C4-2B (cell line): ENCODE measurements around the gene XPA.

Experiments used
- H3K27ac ChIP-seq: fragments of 450-650 bp; 2 replicates; pipeline ENCODE4 v1.5.1; 2017
- CTCF ChIP-seq: fragments of 450-650 bp; conservative IDR thresholded peaks from 2 replicates; pipeline ENCODE4 v1.5.1; 2017; ENCODE audit warnings: mild to moderate bottlenecking
- ZFX ChIP-seq: fragments of 450-650 bp; IDR thresholded peaks from 2 replicates; pipeline ENCODE4 v1.6.1; 2017

The XPA gene

GRCh38 chr9:97735070-97735600 lies 38.0 kb upstream of the XPA start:
- no peak overlapping the region for H3K27ac ChIP-seq
- TF ChIP-seq CTCF (no peak), ZFX (no peak)

- no peak overlapping the region for H3K27ac ChIP-seq
- TF ChIP-seq ZFX (no peak), CTCF (no peak)
These were observed 29.6 kb upstream of the XPA start for GRCh38 chr9:97726716-97727115.

GRCh38 chr9:97723819-97724218 lies 26.7 kb upstream of the XPA start:
- TF ChIP-seq ZFX, result no peak
- no peak for TF ChIP-seq CTCF

GRCh38 chr9:97722331-97722730 lies 25.2 kb upstream of the XPA start:
- no peak overlapping the region for H3K27ac ChIP-seq
- no peak for TF ChIP-seq CTCF
- no peak for TF ChIP-seq ZFX

More at GRCh38 chr9:97723819-97724218, 26.7 kb upstream of the XPA start:
- no peak overlapping the region for H3K27ac ChIP-seq

GRCh38 chr9:97721396-97721795 lies 24.3 kb upstream of the XPA start:
- H3K27ac ChIP-seq, result no peak overlapping the region
- no peak for TF ChIP-seq ZFX
- TF ChIP-seq CTCF, result no peak

DNA sequence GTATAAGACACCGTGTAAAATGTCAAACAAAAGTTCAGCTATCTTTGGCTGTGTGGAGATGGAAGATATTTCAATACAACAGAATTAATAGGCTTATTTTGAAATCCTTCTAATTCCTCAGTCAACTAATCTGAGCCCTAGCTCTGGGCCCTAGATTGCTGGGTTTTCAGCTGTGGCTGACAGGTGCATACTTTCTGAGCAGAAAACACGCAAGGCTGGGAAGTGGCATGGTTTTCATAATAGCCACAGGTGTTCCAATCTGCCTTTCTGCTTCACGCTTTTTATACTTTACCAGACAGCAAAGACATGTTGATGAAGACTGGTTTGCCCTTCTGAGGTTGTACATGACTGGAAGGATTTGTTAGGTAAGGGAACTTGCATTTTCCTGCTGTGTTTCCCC lies 20.7 kb upstream of the XPA start:
- TF ChIP-seq CTCF, result no peak
- no peak for TF ChIP-seq ZFX
- H3K27ac ChIP-seq, result no peak overlapping the region

- H3K27ac ChIP-seq, result no peak overlapping the region
- no peak for TF ChIP-seq ZFX
- TF ChIP-seq CTCF, result no peak
These were observed 17.3 kb upstream of the XPA start for GRCh38 chr9:97714435-97714834.
